ENCODE measurements around the gene NEO1.

The NEO1 gene

DNA sequence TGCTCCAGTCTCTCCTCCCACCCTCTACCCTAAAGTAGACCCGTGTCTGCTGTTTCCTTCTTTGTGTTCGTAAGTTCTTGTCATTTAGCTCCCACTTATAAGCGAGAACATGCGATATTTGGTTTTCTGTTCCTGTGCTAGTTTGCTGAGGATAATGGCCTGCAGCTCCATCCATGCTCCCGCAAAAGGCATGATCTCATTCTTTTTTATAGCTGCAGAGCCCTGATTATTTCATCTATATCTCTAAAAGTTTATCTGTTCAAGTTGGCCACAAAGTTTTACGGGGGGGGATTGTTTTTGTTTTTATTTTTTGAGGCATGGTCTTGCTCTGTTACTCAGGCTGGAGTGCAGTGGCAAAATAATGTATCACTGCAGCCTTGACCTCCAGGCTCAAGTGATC, 4.4 kb upstream of the NEO1 start:
- DNase-seq (ENCODE audit: insufficient read length, low spot score) (no peak), FAIRE-seq (no peak)
- TF ChIP-seq POLR2A (IDR thresholded peaks at IDR 0.05; ENCODE audit: low read depth, low read length), result no peak

DNA sequence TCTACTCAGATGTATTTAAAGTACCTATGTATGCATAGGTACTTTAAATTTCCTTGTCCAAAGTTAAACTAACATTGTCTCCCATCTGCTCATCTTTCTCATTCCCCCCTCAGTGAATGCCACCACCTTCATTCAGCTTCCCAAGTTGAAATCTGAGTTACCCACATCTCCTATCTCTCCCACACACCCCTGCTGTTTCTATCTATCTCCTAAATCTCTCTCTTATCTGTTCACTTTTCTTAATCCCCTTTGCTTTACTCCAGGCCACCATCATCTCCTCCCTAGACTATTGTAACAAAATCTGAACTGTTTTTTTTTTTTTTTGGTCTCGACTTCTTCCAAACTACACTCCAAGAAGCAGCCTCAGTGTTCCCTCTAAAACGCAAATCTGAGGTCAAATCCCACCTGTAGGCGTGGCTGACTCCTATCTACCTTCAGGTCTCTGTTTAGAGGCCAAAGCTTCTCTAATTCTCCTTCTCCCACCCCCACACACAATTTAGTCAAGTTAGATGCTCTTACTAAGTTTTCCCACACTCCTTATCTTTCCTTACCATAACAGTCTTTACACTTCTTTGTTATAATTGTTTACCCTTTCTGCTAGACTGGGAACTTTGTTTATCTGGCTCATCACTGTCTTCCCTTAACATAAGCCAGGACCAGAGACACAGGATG, 3.5 kb upstream of the NEO1 start:
- FAIRE-seq (no peak), DNase-seq (ENCODE audit: insufficient read length, low spot score) (no peak)
- TF ChIP-seq POLR2A (IDR thresholded peaks at IDR 0.05; ENCODE audit: low read depth, low read length), result no peak

DNA sequence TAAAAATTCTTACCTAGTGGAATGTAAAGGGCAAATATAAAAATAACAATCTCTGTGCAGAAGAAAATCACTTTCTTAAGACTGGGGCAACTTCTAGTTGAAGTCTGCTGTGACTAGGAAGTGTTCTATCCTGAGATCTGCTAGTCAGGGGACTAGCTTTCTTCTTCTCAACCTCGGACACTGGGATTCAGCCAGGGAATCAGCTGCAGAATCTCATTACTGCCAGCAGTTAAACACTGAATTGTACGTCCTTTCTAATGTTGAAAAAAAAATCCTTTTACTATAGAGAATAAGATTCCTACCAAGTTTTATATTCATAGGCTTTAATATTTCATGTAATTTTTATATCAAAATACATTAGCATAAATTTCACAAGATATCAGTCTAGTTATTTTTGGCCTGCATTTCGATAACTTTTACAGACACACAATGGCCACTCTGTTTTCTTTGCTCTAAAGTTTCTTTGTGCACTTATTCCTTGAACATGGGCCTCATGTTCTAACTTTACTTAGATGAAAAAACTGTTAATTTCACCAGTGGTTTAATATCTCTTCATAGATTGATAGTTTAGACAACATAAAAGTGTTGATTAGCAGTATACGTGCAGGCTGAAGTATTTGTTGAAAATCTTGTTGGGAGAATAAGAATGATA, 2.6 kb upstream of the NEO1 start:
- no peak for FAIRE-seq
- DNase-seq (ENCODE audit: insufficient read length, low spot score), result no peak
- no peak for TF ChIP-seq POLR2A (IDR thresholded peaks at IDR 0.05; ENCODE audit: low read depth, low read length)

- DNase-seq (ENCODE audit: insufficient read length, low spot score) (no peak), FAIRE-seq (no peak)
- no peak for TF ChIP-seq POLR2A (IDR thresholded peaks at IDR 0.05; ENCODE audit: low read depth, low read length)
Measured at GRCh38 chr15:73050561-73051295, 1.5 kb upstream of the NEO1 start.

GRCh38 chr15:73051391-73051806, 864 bp upstream of the NEO1 start:
- DNase-seq (ENCODE audit: insufficient read length, low spot score) (no peak), FAIRE-seq (no peak)
- no peak for TF ChIP-seq POLR2A (IDR thresholded peaks at IDR 0.05; ENCODE audit: low read depth, low read length)

- DNase-seq (ENCODE audit: insufficient read length, low spot score) (peak; percentile 19), FAIRE-seq (no peak)
- TF ChIP-seq POLR2A (IDR thresholded peaks at IDR 0.05; ENCODE audit: low read depth, low read length), result no peak
Measured at GRCh38 chr15:73052653-73053397, 562 bp downstream of the NEO1 start.

DNA sequence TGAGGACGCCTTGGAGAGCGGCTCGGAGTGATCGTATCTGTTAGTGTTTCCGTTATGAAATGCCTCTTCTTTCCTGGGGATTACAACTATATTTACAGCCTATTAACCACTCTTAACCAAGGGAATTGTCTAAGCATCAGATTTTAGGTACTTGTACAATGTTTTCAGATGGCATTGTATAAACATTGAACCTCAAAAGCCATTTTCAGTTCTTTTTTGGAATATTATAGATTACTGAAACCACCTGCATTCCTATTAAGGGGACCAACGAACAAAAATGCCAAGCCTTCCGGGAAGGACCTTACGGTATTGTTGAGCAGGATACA, 1.1 kb downstream of the NEO1 start:
- TF ChIP-seq POLR2A (IDR thresholded peaks at IDR 0.05; ENCODE audit: low read depth, low read length), result no peak
- FAIRE-seq (no peak), DNase-seq (ENCODE audit: insufficient read length, low spot score) (no peak)

DNA sequence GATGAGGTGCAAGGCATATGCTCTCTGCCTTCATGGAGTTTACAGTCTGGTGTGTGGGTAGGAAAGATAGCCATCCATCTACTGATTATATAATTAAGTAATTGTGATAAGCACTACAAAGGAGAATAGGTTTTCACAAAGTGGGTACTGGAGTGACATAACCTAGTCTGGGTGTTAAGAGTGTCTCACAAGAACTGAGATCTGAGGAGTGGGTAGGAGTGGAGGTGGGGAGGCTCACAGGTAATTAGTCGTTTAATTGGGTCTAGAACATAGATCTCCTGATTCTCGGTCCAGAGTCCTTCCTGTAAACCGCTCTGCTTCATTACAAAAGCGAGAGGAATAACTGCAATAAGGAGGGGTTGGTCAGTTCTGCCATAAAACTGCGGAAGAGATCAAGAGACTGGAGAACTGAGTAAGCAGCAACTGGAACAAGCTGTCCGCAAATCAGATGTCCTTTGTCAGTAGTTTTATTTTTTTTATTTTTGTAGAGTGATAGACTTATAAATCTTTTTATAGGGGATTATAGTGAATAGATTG, 2.2 kb downstream of the NEO1 start:
- DNase-seq (ENCODE audit: insufficient read length, low spot score) (no peak), FAIRE-seq (no peak)
- no peak for TF ChIP-seq POLR2A (IDR thresholded peaks at IDR 0.05; ENCODE audit: low read depth, low read length)

DNA sequence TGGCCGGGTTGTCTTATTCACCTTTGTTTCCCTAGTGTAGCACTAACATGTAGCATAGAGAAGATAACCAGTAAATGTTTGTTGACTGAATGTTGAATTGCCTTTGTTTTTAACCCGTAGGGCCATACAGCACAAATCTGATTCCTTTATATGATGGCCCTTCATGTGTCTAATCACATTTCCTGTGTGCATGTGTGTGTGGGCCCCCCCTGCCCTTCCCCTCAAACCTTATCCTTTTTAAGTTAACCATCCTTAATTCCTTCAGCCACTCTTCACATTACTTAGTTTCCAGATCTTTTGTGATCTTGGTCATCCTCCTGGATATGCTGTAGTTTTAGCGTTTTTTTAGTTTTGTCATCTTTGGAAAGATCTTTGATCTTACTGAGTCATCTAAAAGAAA, 4.2 kb downstream of the NEO1 start:
- no peak for TF ChIP-seq POLR2A (IDR thresholded peaks at IDR 0.05; ENCODE audit: low read depth, low read length)
- DNase-seq (ENCODE audit: insufficient read length, low spot score), result no peak

GRCh38 chr15:73058437-73058836, 6.2 kb downstream of the NEO1 start:
- no peak for FAIRE-seq
- no peak for TF ChIP-seq POLR2A (IDR thresholded peaks at IDR 0.05; ENCODE audit: low read depth, low read length)

More for the DNA sequence above, 4.2 kb downstream of the NEO1 start:
- no peak for FAIRE-seq

GRCh38 chr15:73065114-73065513, 12.9 kb downstream of the NEO1 start:
- TF ChIP-seq POLR2A (IDR thresholded peaks at IDR 0.05; ENCODE audit: low read depth, low read length), result no peak
- FAIRE-seq (no peak), DNase-seq (ENCODE audit: insufficient read length, low spot score) (no peak)

More at GRCh38 chr15:73058437-73058836, 6.2 kb downstream of the NEO1 start:
- DNase-seq (ENCODE audit: insufficient read length, low spot score), result no peak

GRCh38 chr15:73069109-73069508, 16.8 kb downstream of the NEO1 start:
- TF ChIP-seq POLR2A (IDR thresholded peaks at IDR 0.05; ENCODE audit: low read depth, low read length), result no peak
- DNase-seq (ENCODE audit: insufficient read length, low spot score), result no peak
- FAIRE-seq, result no peak

DNA sequence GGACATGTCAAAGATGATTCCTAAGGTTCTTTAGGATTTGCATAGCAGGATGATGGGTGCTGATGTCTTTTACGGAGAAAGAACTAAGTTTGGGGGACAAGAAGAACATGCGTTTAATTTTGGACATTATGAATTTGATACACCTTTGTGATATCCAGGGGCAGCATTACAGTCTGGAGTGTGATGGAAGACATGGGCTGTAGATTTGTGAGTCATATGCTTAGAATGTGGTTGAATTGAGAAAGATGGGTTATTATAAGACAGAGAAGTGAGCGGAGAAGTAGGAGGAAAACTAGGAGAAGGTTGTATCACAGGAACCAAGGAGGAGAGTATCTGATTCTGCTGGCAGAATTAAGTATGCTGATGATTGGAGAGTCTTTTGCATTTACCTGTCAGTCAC, 20.6 kb downstream of the NEO1 start:
- FAIRE-seq (no peak), DNase-seq (ENCODE audit: insufficient read length, low spot score) (no peak)
- no peak for TF ChIP-seq POLR2A (IDR thresholded peaks at IDR 0.05; ENCODE audit: low read depth, low read length)

GRCh38 chr15:73074241-73074640, 22.0 kb downstream of the NEO1 start:
- DNase-seq (ENCODE audit: insufficient read length, low spot score) (no peak), FAIRE-seq (no peak)
- TF ChIP-seq POLR2A (IDR thresholded peaks at IDR 0.05; ENCODE audit: low read depth, low read length), result no peak

All from H54 (cell line).